GM21381 (cell line): ENCODE results near the gene SEZ6L.
"Not testable (repeated sequence)": the region's sequence is repeated elsewhere in the genome, so short reads cannot be mapped to it uniquely, and the experiment has no call there.

ENCODE experiments used
- ATAC-seq: cut with Tn5 transposase; IDR thresholded peaks from one replicate; pipeline ENCODE4 v1.9.1; 2021; ENCODE audit warnings: mild to moderate bottlenecking, moderate library complexity; ENCODE audit not compliant: unreplicated experiment

Gene SEZ6L

GRCh38 chr22:26377170-26377830 is 208.0 kb downstream of the SEZ6L start:
- ATAC-seq, result no peak

- no peak for ATAC-seq
Measured at GRCh38 chr22:26380072-26380830, 211.0 kb downstream of the SEZ6L start.

- no peak for ATAC-seq
Measured at GRCh38 chr22:26382782-26383181, 213.5 kb downstream of the SEZ6L start.

- ATAC-seq, result no peak
Measured at GRCh38 chr22:26383968-26384556, 214.8 kb downstream of the SEZ6L start.

GRCh38 chr22:26385164-26385563 is 215.9 kb downstream of the SEZ6L start:
- no peak for ATAC-seq

GRCh38 chr22:26389125-26389524 is 219.9 kb downstream of the SEZ6L start:
- no peak for ATAC-seq

- ATAC-seq, result no peak
Measured at GRCh38 chr22:26391091-26391490, 221.8 kb downstream of the SEZ6L start.

GRCh38 chr22:26391623-26392022 is 222.4 kb downstream of the SEZ6L start:
- no peak for ATAC-seq

- no peak for ATAC-seq
Measured at GRCh38 chr22:26393929-26394328, 224.7 kb downstream of the SEZ6L start.

GRCh38 chr22:26394777-26395176 is 225.5 kb downstream of the SEZ6L start:
- ATAC-seq, result no peak

- no peak for ATAC-seq
Measured at GRCh38 chr22:26395926-26396325, 226.7 kb downstream of the SEZ6L start.

GRCh38 chr22:26398741-26399153 is 229.5 kb downstream of the SEZ6L start:
- ATAC-seq, result no peak

GRCh38 chr22:26399289-26399688 is 230.0 kb downstream of the SEZ6L start:
- ATAC-seq, result no peak

GRCh38 chr22:26401726-26402125 is 232.5 kb downstream of the SEZ6L start:
- no peak for ATAC-seq

- no peak for ATAC-seq
Measured at GRCh38 chr22:26404851-26405421, 235.7 kb downstream of the SEZ6L start.

GRCh38 chr22:26406118-26406517 is 236.9 kb downstream of the SEZ6L start:
- ATAC-seq, result no peak

- ATAC-seq, result not testable (repeated sequence)
Measured at GRCh38 chr22:26408562-26409220, 239.4 kb downstream of the SEZ6L start.

GRCh38 chr22:26409719-26410335 is 240.6 kb downstream of the SEZ6L start:
- ATAC-seq, result no peak

GRCh38 chr22:26410386-26410785 is 241.1 kb downstream of the SEZ6L start:
- ATAC-seq, result no peak

- ATAC-seq, result no peak
Measured at GRCh38 chr22:26414347-26414746, 245.1 kb downstream of the SEZ6L start.

- no peak for ATAC-seq
Measured at GRCh38 chr22:26416256-26416655, 247.0 kb downstream of the SEZ6L start.
